Measurements from ENCODE around the gene RAB22A. TPM values are rescaled to one million over a fixed set of nuclear protein-coding genes. Genes with fewer than 3 reads are reported as not detected.

Gene RAB22A
- polyA plus RNA-seq, 1 donor (not counting 4 experiments of a cell fraction or from before 2014, with no cell fraction given) = 22.9 TPM

- dilution Hi-C loops (cut with MboI; ENCODE audit: extremely low pct_ligation_motif_present, low sequenced_read_pairs) = no loop called here
- DNase-seq (ENCODE audit: low read depth, low spot score) = no peak
- peak overlapping the region; percentile 86 for H3K27ac ChIP-seq (ENCODE audit: control insufficient read depth, insufficient read depth, low read length)
These were observed 80.6 kb downstream of the RAB22A start for GRCh38 chr20:58389968-58390658.

DNA sequence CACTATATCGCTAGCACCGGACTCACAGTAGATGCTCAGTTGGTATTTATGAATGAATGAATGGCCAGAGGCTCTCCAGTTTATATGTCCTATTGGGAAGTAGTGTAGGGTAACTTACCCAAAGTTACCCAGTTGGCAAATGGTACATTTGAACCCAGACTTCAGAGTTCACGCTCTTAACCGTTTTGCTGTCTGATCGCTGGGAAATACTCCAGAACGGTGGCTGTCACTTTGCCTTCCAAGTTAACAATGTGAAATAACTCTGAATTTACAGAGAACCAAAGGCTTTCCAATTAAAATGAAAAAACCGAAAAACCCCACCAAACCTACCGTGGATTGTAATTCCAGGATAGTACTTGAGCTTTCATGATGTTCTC lies 81.1 kb downstream of the RAB22A start:
- dilution Hi-C loops (cut with MboI; ENCODE audit: extremely low pct_ligation_motif_present, low sequenced_read_pairs) = no loop called here
- DNase-seq (ENCODE audit: low read depth, low spot score) = no peak
- H3K9me3 ChIP-seq (ENCODE audit: control insufficient read depth, low read depth, low read length) = no peaks in the 10 kb centered on the region
- peak overlapping the region; percentile 93 for H3K4me2 ChIP-seq (ENCODE audit: control insufficient read depth, extremely low read depth, insufficient read depth, low read depth, low read length)
- H3K9me1 ChIP-seq (ENCODE audit: control insufficient read depth, extremely low read depth, insufficient read depth, low read length) = no peaks in the 10 kb centered on the region
- peaks cover 64% of the 10 kb centered on the region for H3K79me2 ChIP-seq (ENCODE audit: control insufficient read depth, insufficient read depth, low read length)
- H4K20me1 ChIP-seq (ENCODE audit: control insufficient read depth, extremely low read depth, insufficient read depth, low read length) = peaks cover 2% of the 10 kb centered on the region
- no peak for FAIRE-seq
- TF ChIP-seq EZH2 (IDR thresholded peaks at IDR 0.05; ENCODE audit: low read length) (no peak), CTCF (optimal IDR thresholded peaks at IDR 0.05 in 1 of 3, IDR thresholded peaks at IDR 0.05 in 1 of 3, conservative IDR thresholded peaks at IDR 0.05 in 1 of 3; ENCODE audit: extremely low read depth in 1 of 3, insufficient read depth in 2 of 3, low read length in 3 of 3) (no peak)
- peaks cover 18% of the 10 kb centered on the region for H3K4me1 ChIP-seq (ENCODE audit: control insufficient read depth, extremely low read depth, insufficient read depth, low read length)
- H3K27me3 ChIP-seq (ENCODE audit: control insufficient read depth, extremely low read depth, insufficient read depth, low read length) = no peaks in the 10 kb centered on the region
- H3K9ac ChIP-seq (ENCODE audit: control insufficient read depth, extremely low read depth, insufficient read depth, low read length) = no peak overlapping the region
- H3K36me3 ChIP-seq (ENCODE audit: control insufficient read depth in 2 of 2, extremely low read depth in 1 of 2, insufficient read depth in 2 of 2, low read length in 2 of 2) = peaks cover 6 to 25% of the 10 kb centered on the region in 2 experiments
- peak overlapping the region in 2 of 3 experiments; percentile 89 to 95 for H3K4me3 ChIP-seq (ENCODE audit: control insufficient read depth in 2 of 3, extremely low read depth in 1 of 3, insufficient read depth in 2 of 3, low read depth in 1 of 3, low read length in 3 of 3)
- no peak overlapping the region for H3K27ac ChIP-seq (ENCODE audit: control insufficient read depth, insufficient read depth, low read length)
- H2AFZ ChIP-seq (ENCODE audit: control insufficient read depth, low read length) = no peak overlapping the region

More at GRCh38 chr20:58389968-58390658, 80.6 kb downstream of the RAB22A start:
- Histone ChIP-seq H2AFZ (ENCODE audit: control insufficient read depth, low read length) (no peak overlapping the region), H3K4me3 (ENCODE audit: control insufficient read depth in 2 of 3, extremely low read depth in 1 of 3, insufficient read depth in 2 of 3, low read depth in 1 of 3, low read length in 3 of 3) (peak overlapping the region; percentile 89 to 95 (median 93)), H3K27me3 (ENCODE audit: control insufficient read depth, extremely low read depth, insufficient read depth, low read length) (no peaks in the 10 kb centered on the region), H3K9me1 (ENCODE audit: control insufficient read depth, extremely low read depth, insufficient read depth, low read length) (no peaks in the 10 kb centered on the region), H3K9ac (ENCODE audit: control insufficient read depth, extremely low read depth, insufficient read depth, low read length) (peak overlapping the region; percentile 95), H3K4me2 (ENCODE audit: control insufficient read depth, extremely low read depth, insufficient read depth, low read depth, low read length) (peak overlapping the region; percentile 93), H3K79me2 (ENCODE audit: control insufficient read depth, insufficient read depth, low read length) (peaks cover 58% of the 10 kb centered on the region), H3K36me3 (ENCODE audit: control insufficient read depth in 2 of 2, extremely low read depth in 1 of 2, insufficient read depth in 2 of 2, low read length in 2 of 2) (peaks cover 6 to 25% of the 10 kb centered on the region in 2 experiments), H3K4me1 (ENCODE audit: control insufficient read depth, extremely low read depth, insufficient read depth, low read length) (peaks cover 21% of the 10 kb centered on the region), H3K9me3 (ENCODE audit: control insufficient read depth, low read depth, low read length) (no peaks in the 10 kb centered on the region), H4K20me1 (ENCODE audit: control insufficient read depth, extremely low read depth, insufficient read depth, low read length) (peaks cover 2% of the 10 kb centered on the region)
- no peak for FAIRE-seq
- TF ChIP-seq EZH2 (IDR thresholded peaks at IDR 0.05; ENCODE audit: low read length) (no peak), CTCF (optimal IDR thresholded peaks at IDR 0.05 in 1 of 3, IDR thresholded peaks at IDR 0.05 in 1 of 3, conservative IDR thresholded peaks at IDR 0.05 in 1 of 3; ENCODE audit: extremely low read depth in 1 of 3, insufficient read depth in 2 of 3, low read length in 3 of 3) (no peak)

Measured in keratinocyte (primary cell).